ENCODE results near the gene LRRC34. TPM values are rescaled to one million over a fixed set of nuclear protein-coding genes. Genes with fewer than 3 reads are reported as not detected.

Gene LRRC34
- total and polyA plus RNA-seq, 9 of the 15 experiments (the other 6 are each of a cell fraction or from before 2014, with no cell fraction given): 0.17 to 0.30 TPM; not detected in 7

DNA sequence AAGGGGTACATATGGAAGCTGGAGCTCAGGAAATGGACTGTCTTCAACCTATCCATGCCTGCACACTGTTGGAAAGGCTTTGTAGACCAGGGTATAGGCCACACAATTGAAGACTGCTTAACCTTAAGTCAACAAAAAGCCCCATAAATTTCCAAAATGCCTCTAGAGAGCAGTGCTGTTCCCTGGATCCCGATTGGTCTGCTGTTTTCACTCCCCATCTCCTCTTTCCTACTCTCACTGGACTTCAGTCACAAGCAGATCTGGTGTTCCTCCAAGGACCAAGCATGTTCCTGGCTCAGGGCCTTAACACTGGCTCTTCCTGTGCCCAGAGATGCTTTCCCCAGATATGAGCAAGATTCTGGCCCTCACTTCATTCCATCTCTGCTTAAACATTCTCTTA lies 22.8 kb upstream of the LRRC34 start:
- Histone ChIP-seq H2AFZ (ENCODE audit: low read depth, low read length) (no peak overlapping the region), H3K9me3 (replicated peaks; ENCODE audit: control insufficient read depth, insufficient read depth, low read depth, low read length) (no peaks in the 10 kb centered on the region), H3K9ac (ENCODE audit: insufficient read depth in 1 of 2, low read depth in 2 of 2, low read length in 2 of 2) (no peak overlapping the region), H3K79me2 (ENCODE audit: control insufficient read depth, insufficient read depth, low read length) (no peaks in the 10 kb centered on the region), H3K9me1 (ENCODE audit: control insufficient read depth, insufficient read depth, low read length) (no peaks in the 10 kb centered on the region), H3K27me3 (ENCODE audit: control insufficient read depth in 2 of 2, insufficient read depth in 2 of 2, low read length in 2 of 2) (no peaks in the 10 kb centered on the region; a peak in 1 of 5 replicates), H3K4me2 (ENCODE audit: insufficient read depth, low read length) (no peak overlapping the region), H3K4me1 (replicated peaks in 1 of 2; ENCODE audit: control insufficient read depth in 2 of 2, insufficient read depth in 2 of 2, low read length in 2 of 2) (no peaks in the 10 kb centered on the region), H3K27ac (ENCODE audit: extremely low read depth, low read depth, low read length) (no peak overlapping the region), H3K4me3 (no peak overlapping the region), H3K36me3 (ENCODE audit: control insufficient read depth, insufficient read depth, low read length) (no peaks in the 10 kb centered on the region), H4K20me1 (replicated peaks; ENCODE audit: control insufficient read depth, insufficient read depth, low read length) (no peaks in the 10 kb centered on the region)
- ChIA-PET CTCF (ENCODE audit: low intra/inter-chr PET ratio) (no interaction called here), POLR2A (interaction anchor here (0.6 kb wide), 1 partner anchor 14 kb away, joined by 3 read pairs; no protein-coding TSS in a partner anchor)
- in situ Hi-C loops (cut with MboI): no loop called here
- intact Hi-C loops (cut with micrococcal nuclease): no loop called here
- FAIRE-seq (no peak), ATAC-seq (no peak), DNase-seq (ENCODE audit: extremely low read depth in 1 of 4, low spot score in 3 of 4) (no peak)
- no TSS peak for BruUV-seq (replicated peaks)
- 8% methylated on average over 1 of the region's 1 CpG for WGBS (ENCODE audit: insufficient coverage, low coverage, missing lambda C conversion rate)
- TF ChIP-seq NFYB (IDR thresholded peaks at IDR 0.05; ENCODE audit: extremely low read depth, insufficient read length) (no peak), ELF2 (CRISPR knock-in tag; IDR thresholded peaks at IDR 0.05) (no peak), SRF (CRISPR knock-in tag; IDR thresholded peaks at IDR 0.05) (no peak), CBFA2T2 (conservative IDR thresholded peaks at IDR 0.05) (no peak), SMARCE1 (IDR thresholded peaks at IDR 0.05) (no peak), ZNF23 (CRISPR knock-in tag; IDR thresholded peaks at IDR 0.05) (no peak), HDAC1 (IDR thresholded peaks at IDR 0.05) (no peak), ESRRA (IDR thresholded peaks at IDR 0.05; ENCODE audit: borderline replicate concordance, low read depth) (no peak)
- TF ChIP-seq, protein P1, sequence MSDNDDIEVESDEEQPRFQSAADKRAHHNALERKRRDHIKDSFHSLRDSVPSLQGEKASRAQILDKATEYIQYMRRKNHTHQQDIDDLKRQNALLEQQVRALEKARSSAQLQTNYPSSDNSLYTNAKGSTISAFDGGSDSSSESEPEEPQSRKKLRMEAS (CRISPR knock-in tag; IDR thresholded peaks at IDR 0.05): no peak
- TF ChIP-seq, protein P2, sequence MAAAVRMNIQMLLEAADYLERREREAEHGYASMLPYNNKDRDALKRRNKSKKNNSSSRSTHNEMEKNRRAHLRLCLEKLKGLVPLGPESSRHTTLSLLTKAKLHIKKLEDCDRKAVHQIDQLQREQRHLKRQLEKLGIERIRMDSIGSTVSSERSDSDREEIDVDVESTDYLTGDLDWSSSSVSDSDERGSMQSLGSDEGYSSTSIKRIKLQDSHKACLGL (CRISPR knock-in tag; IDR thresholded peaks at IDR 0.05; ENCODE audit: borderline replicate concordance, poor library complexity, severe bottlenecking): no peak
- TF ChIP-seq, protein P3, sequence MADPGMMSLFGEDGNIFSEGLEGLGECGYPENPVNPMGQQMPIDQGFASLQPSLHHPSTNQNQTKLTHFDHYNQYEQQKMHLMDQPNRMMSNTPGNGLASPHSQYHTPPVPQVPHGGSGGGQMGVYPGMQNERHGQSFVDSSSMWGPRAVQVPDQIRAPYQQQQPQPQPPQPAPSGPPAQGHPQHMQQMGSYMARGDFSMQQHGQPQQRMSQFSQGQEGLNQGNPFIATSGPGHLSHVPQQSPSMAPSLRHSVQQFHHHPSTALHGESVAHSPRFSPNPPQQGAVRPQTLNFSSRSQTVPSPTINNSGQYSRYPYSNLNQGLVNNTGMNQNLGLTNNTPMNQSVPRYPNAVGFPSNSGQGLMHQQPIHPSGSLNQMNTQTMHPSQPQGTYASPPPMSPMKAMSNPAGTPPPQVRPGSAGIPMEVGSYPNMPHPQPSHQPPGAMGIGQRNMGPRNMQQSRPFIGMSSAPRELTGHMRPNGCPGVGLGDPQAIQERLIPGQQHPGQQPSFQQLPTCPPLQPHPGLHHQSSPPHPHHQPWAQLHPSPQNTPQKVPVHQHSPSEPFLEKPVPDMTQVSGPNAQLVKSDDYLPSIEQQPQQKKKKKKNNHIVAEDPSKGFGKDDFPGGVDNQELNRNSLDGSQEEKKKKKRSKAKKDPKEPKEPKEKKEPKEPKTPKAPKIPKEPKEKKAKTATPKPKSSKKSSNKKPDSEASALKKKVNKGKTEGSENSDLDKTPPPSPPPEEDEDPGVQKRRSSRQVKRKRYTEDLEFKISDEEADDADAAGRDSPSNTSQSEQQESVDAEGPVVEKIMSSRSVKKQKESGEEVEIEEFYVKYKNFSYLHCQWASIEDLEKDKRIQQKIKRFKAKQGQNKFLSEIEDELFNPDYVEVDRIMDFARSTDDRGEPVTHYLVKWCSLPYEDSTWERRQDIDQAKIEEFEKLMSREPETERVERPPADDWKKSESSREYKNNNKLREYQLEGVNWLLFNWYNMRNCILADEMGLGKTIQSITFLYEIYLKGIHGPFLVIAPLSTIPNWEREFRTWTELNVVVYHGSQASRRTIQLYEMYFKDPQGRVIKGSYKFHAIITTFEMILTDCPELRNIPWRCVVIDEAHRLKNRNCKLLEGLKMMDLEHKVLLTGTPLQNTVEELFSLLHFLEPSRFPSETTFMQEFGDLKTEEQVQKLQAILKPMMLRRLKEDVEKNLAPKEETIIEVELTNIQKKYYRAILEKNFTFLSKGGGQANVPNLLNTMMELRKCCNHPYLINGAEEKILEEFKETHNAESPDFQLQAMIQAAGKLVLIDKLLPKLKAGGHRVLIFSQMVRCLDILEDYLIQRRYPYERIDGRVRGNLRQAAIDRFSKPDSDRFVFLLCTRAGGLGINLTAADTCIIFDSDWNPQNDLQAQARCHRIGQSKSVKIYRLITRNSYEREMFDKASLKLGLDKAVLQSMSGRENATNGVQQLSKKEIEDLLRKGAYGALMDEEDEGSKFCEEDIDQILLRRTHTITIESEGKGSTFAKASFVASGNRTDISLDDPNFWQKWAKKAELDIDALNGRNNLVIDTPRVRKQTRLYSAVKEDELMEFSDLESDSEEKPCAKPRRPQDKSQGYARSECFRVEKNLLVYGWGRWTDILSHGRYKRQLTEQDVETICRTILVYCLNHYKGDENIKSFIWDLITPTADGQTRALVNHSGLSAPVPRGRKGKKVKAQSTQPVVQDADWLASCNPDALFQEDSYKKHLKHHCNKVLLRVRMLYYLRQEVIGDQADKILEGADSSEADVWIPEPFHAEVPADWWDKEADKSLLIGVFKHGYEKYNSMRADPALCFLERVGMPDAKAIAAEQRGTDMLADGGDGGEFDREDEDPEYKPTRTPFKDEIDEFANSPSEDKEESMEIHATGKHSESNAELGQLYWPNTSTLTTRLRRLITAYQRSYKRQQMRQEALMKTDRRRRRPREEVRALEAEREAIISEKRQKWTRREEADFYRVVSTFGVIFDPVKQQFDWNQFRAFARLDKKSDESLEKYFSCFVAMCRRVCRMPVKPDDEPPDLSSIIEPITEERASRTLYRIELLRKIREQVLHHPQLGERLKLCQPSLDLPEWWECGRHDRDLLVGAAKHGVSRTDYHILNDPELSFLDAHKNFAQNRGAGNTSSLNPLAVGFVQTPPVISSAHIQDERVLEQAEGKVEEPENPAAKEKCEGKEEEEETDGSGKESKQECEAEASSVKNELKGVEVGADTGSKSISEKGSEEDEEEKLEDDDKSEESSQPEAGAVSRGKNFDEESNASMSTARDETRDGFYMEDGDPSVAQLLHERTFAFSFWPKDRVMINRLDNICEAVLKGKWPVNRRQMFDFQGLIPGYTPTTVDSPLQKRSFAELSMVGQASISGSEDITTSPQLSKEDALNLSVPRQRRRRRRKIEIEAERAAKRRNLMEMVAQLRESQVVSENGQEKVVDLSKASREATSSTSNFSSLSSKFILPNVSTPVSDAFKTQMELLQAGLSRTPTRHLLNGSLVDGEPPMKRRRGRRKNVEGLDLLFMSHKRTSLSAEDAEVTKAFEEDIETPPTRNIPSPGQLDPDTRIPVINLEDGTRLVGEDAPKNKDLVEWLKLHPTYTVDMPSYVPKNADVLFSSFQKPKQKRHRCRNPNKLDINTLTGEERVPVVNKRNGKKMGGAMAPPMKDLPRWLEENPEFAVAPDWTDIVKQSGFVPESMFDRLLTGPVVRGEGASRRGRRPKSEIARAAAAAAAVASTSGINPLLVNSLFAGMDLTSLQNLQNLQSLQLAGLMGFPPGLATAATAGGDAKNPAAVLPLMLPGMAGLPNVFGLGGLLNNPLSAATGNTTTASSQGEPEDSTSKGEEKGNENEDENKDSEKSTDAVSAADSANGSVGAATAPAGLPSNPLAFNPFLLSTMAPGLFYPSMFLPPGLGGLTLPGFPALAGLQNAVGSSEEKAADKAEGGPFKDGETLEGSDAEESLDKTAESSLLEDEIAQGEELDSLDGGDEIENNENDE (IDR thresholded peaks at IDR 0.05; ENCODE audit: low read depth, low read length): no peak
